DMS53 treated with DMSO at 0.1 percent for 48 hours (cell line): ENCODE measurements around the gene RTN3.
"Not testable (repeated sequence)": the region's sequence is repeated elsewhere in the genome, so short reads cannot be mapped to it uniquely, and the experiment has no call there.

Experiments used
- DNase-seq: peaks from one replicate; lab custom pipeline; 2025; ENCODE audit not compliant: unreplicated experiment; lab: John Stamatoyannopoulos, UW

The RTN3 gene

GRCh38 chr11:63767565-63768236, 86.4 kb downstream of the RTN3 start:
- DNase-seq: no peak

GRCh38 chr11:63768237-63769041, 87.1 kb downstream of the RTN3 start, which contains the start of gene ZFTA:
TSS of gene ZFTA (minus strand) at chr11:63768775. CDS start at chr11:63768622, 153 bp downstream.
- DNase-seq: no peak

GRCh38 chr11:63769042-63769713, 87.9 kb downstream of the RTN3 start:
- no peak for DNase-seq

- no peak for DNase-seq
Measured at GRCh38 chr11:63769714-63770455, 88.6 kb downstream of the RTN3 start.

GRCh38 chr11:63770763-63771162, 89.5 kb downstream of the RTN3 start:
- DNase-seq: no peak

- DNase-seq: not testable (repeated sequence)
Measured at GRCh38 chr11:63771741-63772318, 90.5 kb downstream of the RTN3 start.

GRCh38 chr11:63775191-63775590, 93.9 kb downstream of the RTN3 start:
- no peak for DNase-seq

GRCh38 chr11:63779039-63779438, 97.7 kb downstream of the RTN3 start:
- DNase-seq: no peak

- no peak for DNase-seq
Measured at GRCh38 chr11:63782749-63783148, 101.4 kb downstream of the RTN3 start.

GRCh38 chr11:63783925-63784592, 102.8 kb downstream of the RTN3 start:
- DNase-seq: no peak

- DNase-seq: no peak
Measured at GRCh38 chr11:63785823-63786222, 104.5 kb downstream of the RTN3 start.

GRCh38 chr11:63791495-63792167, 110.3 kb downstream of the RTN3 start:
- no peak for DNase-seq

GRCh38 chr11:63793161-63793560, 111.9 kb downstream of the RTN3 start:
- no peak for DNase-seq

- no peak for DNase-seq
Measured at GRCh38 chr11:63795066-63795465, 113.8 kb downstream of the RTN3 start.

GRCh38 chr11:63800921-63801320, 119.6 kb downstream of the RTN3 start:
- DNase-seq: no peak

GRCh38 chr11:63802637-63803414, 121.5 kb downstream of the RTN3 start:
- peak; percentile 2 for DNase-seq

GRCh38 chr11:63804259-63804658, 123.0 kb downstream of the RTN3 start:
- peak; percentile 42 for DNase-seq

GRCh38 chr11:63805844-63806415, 124.6 kb downstream of the RTN3 start:
- DNase-seq: no peak
